Activated CD8-positive, alpha-beta T cell treated with anti-CD3 and anti-CD28 coated beads for 36 hours (primary cell): ENCODE measurements around the gene HYAL4. TPM values are rescaled to one million over a fixed set of nuclear protein-coding genes. Genes with fewer than 3 reads are reported as not detected.
A peak's percentile ranks its signal among the peaks of the same experiment; 100 is the strongest.

Experiments used
- ATAC-seq: fragments of 200-7000 bp; cut with Tn5 transposase; one replicate; pipeline ENCODE4 v1.10.0; 2021; ENCODE audit warnings: mild to moderate bottlenecking, moderate library complexity
- CTCF ChIA-PET: fragments of 350-600 bp; sonication (Branson Sonifier 250); formaldehyde crosslinking; loops from one replicate; lab custom pipeline; 2021; ENCODE audit warnings: antibody characterized with exemption; lab: Charles Lee
- POLR2A ChIA-PET: fragments of 350-600 bp; sonication (Branson Sonifier 250); formaldehyde crosslinking; loops from one replicate; lab custom pipeline; 2021; ENCODE audit warnings: antibody characterized with exemption; lab: Charles Lee
- DNase-seq: peaks from one replicate; pipeline ENCODE4 v3.0.0-alpha.2; 2020
- H3K27ac Mint-ChIP-seq: one replicate; pipeline ENCODE4 v1.8.0; 2021; ENCODE audit warnings: mild to moderate bottlenecking, mixed read lengths
- H3K27me3 Mint-ChIP-seq: one replicate; pipeline ENCODE4 v1.8.0; 2021; ENCODE audit warnings: mixed read lengths
- H3K36me3 Mint-ChIP-seq: one replicate; pipeline ENCODE4 v1.8.0; 2021; ENCODE audit warnings: low read depth, mixed read lengths
- H3K4me1 Mint-ChIP-seq: one replicate; pipeline ENCODE4 v1.8.0; 2021; ENCODE audit warnings: low read depth, mixed read lengths
- H3K4me3 Mint-ChIP-seq: one replicate; pipeline ENCODE4 v1.8.0; 2021; ENCODE audit warnings: mild to moderate bottlenecking, moderate library complexity, mixed read lengths
- H3K9me3 Mint-ChIP-seq: one replicate; pipeline ENCODE4 v1.8.0; 2021; ENCODE audit warnings: mixed read lengths
- intact Hi-C: fragments of 100-400 bp; cut with micrococcal nuclease; formaldehyde crosslinking; loops from one replicate; pipeline ENCODE4 v1.10.0; 2022
- total RNA-seq, 2 experiments: library from RNA; stranded (reverse); gene quantifications; one replicate each; pipeline ENCODE4 v1.2.3, GENCODE V29; 2021
- TF ChIP-seq, protein P1 (sequence below): fragments of 200-600 bp; IDR thresholded peaks from one replicate; pipeline ENCODE4 v1.8.0; 2022; ENCODE audit warnings: antibody characterized with exemption, mild to moderate bottlenecking

HYAL4 gene
- total RNA-seq, 2 experiments from 2014 or later, result not detected

DNA sequence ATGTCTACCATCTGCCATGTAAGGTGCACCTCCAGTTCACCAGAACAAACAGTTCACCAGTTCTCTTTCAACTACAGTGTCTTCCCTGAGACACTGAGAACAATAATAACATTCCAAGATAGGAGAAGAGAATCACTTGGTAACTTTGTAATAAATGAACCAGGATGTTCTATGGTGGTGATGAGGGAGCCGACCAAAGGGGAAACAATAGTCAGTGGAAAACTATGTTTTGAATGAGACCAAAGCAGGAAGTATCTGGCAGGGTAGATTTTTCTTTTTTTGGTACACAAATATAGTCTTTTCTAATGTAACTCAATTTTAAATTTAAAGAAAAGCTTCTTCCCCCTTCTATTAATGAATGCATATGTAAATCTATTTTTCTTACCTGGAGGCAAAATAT lies 20.0 kb downstream of the HYAL4 start:
- Mint-ChIP-seq H3K4me1 (no peaks in the 10 kb centered on the region), H3K36me3 (no peaks in the 10 kb centered on the region), H3K27me3 (peaks cover 9% of the 10 kb centered on the region), H3K27ac (no peak overlapping the region), H3K9me3 (peaks cover 2% of the 10 kb centered on the region), H3K4me3 (no peak overlapping the region)
- ATAC-seq (no peak), DNase-seq (no peak)
- TF ChIP-seq, protein P1, sequence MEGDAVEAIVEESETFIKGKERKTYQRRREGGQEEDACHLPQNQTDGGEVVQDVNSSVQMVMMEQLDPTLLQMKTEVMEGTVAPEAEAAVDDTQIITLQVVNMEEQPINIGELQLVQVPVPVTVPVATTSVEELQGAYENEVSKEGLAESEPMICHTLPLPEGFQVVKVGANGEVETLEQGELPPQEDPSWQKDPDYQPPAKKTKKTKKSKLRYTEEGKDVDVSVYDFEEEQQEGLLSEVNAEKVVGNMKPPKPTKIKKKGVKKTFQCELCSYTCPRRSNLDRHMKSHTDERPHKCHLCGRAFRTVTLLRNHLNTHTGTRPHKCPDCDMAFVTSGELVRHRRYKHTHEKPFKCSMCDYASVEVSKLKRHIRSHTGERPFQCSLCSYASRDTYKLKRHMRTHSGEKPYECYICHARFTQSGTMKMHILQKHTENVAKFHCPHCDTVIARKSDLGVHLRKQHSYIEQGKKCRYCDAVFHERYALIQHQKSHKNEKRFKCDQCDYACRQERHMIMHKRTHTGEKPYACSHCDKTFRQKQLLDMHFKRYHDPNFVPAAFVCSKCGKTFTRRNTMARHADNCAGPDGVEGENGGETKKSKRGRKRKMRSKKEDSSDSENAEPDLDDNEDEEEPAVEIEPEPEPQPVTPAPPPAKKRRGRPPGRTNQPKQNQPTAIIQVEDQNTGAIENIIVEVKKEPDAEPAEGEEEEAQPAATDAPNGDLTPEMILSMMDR, result no peak
- intact Hi-C loops, result loop anchor here (1.0 to 5.0 kb wide), 2 partner anchors 67 to 183 kb away; no protein-coding TSS in a partner anchor
- CTCF ChIA-PET, result interaction anchor here (0.6 to 4.1 kb wide), 38 partner anchors 9 to 284 kb away, joined by 3 to 118 read pairs (median 4); partner anchors contain the start of gene WASL
- POLR2A ChIA-PET, result no interaction called here

DNA sequence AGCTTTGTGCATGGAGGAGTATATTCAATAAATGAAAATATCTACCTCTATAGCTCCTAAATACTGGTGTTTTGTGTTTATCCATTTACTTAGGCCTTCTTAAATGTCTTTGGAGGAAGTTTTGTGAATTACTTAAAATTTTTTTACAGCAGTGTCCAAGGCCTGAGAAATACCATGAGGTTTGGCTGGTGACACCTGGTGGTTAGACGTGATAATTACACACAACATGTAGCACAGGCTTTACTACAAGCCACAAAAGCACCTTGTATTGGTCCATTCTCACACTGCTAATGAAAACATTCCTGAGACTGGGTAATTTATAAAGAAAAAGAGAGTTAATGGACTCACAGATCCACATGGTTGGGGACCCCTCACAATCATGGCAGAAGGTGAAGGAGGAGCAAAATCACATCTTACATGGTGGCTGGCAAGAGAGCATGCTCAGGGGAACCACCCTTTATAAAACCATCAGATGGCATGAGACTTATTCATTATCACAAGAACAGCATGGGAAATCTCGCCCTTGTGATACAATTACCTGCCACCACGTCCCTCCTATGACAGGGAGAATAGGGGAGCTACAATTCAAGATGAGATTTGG lies 20.6 kb downstream of the HYAL4 start:
- TF ChIP-seq, protein P1, result peak; percentile 76
- POLR2A ChIA-PET, result no interaction called here

GRCh38 chr7:123867225-123867624 lies 22.3 kb downstream of the HYAL4 start:
- Mint-ChIP-seq H3K36me3 (no peaks in the 10 kb centered on the region), H3K4me3 (no peak overlapping the region), H3K27ac (no peak overlapping the region), H3K4me1 (no peaks in the 10 kb centered on the region), H3K9me3 (peaks cover 2% of the 10 kb centered on the region), H3K27me3 (peaks cover 13% of the 10 kb centered on the region)
- intact Hi-C loops, result loop anchor here (5.0 kb wide), 1 partner anchor 185 kb away; no protein-coding TSS in a partner anchor
- no peak for DNase-seq
- ChIA-PET CTCF (interaction anchor here (1.0 to 4.1 kb wide), 4 partner anchors 69 to 243 kb away, joined by 5 to 118 read pairs (median 26); no protein-coding TSS in a partner anchor), POLR2A (no interaction called here)
- no peak for ATAC-seq
- TF ChIP-seq, protein P1, result no peak

More for the DNA sequence above, 20.6 kb downstream of the HYAL4 start:
- H3K4me1 Mint-ChIP-seq, result no peaks in the 10 kb centered on the region
- CTCF ChIA-PET, result interaction anchor here (0.6 to 4.1 kb wide), 42 partner anchors 9 to 371 kb away, joined by 3 to 118 read pairs (median 4); partner anchors contain the start of gene WASL
- DNase-seq (peak; percentile 65), ATAC-seq (peak; percentile 96)
- H3K36me3 Mint-ChIP-seq, result no peaks in the 10 kb centered on the region
- H3K27ac Mint-ChIP-seq, result no peak overlapping the region
- peaks cover 2% of the 10 kb centered on the region for H3K9me3 Mint-ChIP-seq
- no peak overlapping the region for H3K4me3 Mint-ChIP-seq
- peaks cover 13% of the 10 kb centered on the region for H3K27me3 Mint-ChIP-seq
- intact Hi-C loops, result loop anchor here (1.0 to 5.0 kb wide), 2 partner anchors 67 to 183 kb away; no protein-coding TSS in a partner anchor

GRCh38 chr7:123871998-123872867 lies 27.3 kb downstream of the HYAL4 start:
- H3K9me3 Mint-ChIP-seq, result no peaks in the 10 kb centered on the region
- TF ChIP-seq, protein P1, result peak; percentile 66
- ATAC-seq (peak; percentile 82), DNase-seq (peak; percentile 61)
- intact Hi-C loops, result loop anchor here (2.0 kb wide), 1 partner anchor 73 kb away; no protein-coding TSS in a partner anchor
- H3K36me3 Mint-ChIP-seq, result no peaks in the 10 kb centered on the region
- POLR2A ChIA-PET, result no interaction called here
- H3K4me3 Mint-ChIP-seq, result no peak overlapping the region
- peaks cover 12% of the 10 kb centered on the region for H3K27me3 Mint-ChIP-seq
- H3K4me1 Mint-ChIP-seq, result no peaks in the 10 kb centered on the region
- CTCF ChIA-PET, result interaction anchor here (0.7 to 3.5 kb wide), 22 partner anchors 8 to 380 kb away, joined by 3 to 65 read pairs (median 4); partner anchors contain the start of gene WASL
- H3K27ac Mint-ChIP-seq, result no peak overlapping the region
